Measurements from ENCODE around the gene BNC1.

- TF ChIP-seq TCF12 (IDR thresholded peaks at IDR 0.05; ENCODE audit: low read depth), result no peak
- no peak for TF ChIP-seq CEBPB (IDR thresholded peaks at IDR 0.05)
- no peak for TF ChIP-seq EGR1 (IDR thresholded peaks at IDR 0.05)
- no peak for TF ChIP-seq MAX (IDR thresholded peaks at IDR 0.05)
- no peak for TF ChIP-seq REST (IDR thresholded peaks at IDR 0.05; ENCODE audit: low read depth)
- TF ChIP-seq FOXM1 (IDR thresholded peaks at IDR 0.05; ENCODE audit: borderline replicate concordance, low read depth), result no peak
- no peak for TF ChIP-seq NFIC (IDR thresholded peaks at IDR 0.05)
- TF ChIP-seq YY1 (IDR thresholded peaks at IDR 0.05; ENCODE audit: low read depth), result no peak
- TF ChIP-seq EP300 (IDR thresholded peaks at IDR 0.05; ENCODE audit: borderline replicate concordance), result no peak
- TF ChIP-seq RAD21 (IDR thresholded peaks at IDR 0.05; ENCODE audit: low read depth), result no peak
Measured at GRCh38 chr15:83290236-83290635, 5.8 kb upstream of the BNC1 start.

Data from Ishikawa (cell line).